Measurements from ENCODE around the gene PDXK.
A peak's percentile ranks its signal among the peaks of the same experiment; 100 is the strongest.

PDXK gene

DNA sequence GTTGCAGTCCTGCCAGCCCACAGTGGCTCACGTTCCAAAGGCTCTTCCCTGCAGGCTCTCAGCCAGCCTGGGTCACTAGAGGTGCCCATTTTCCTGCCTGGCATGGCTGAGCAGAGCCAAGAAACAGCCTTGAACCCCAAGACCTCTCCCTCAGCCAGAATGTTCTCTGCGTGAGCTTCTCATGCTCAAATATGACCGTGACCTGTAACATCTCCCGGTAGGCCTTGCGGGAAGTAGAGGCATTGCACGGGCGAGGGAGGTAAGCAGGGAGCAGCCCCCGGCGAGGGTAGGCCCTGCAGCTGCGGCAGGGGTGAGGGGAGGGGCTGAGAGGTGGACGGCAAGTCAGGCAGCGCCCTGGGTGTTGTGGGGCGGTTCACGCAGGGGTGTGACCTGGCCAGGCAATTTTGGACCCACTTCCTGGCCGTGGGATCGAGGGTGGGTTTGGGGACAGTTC lies 90.4 kb downstream of the PDXK start:
- H3K36me3 Mint-ChIP-seq = no peaks in the 10 kb centered on the region
- no peaks in the 10 kb centered on the region for H3K9me3 Mint-ChIP-seq
- DNase-seq (ENCODE audit: low spot score in 2 of 2) = no peak
- H3K4me3 Mint-ChIP-seq = no peak overlapping the region
- H3K4me1 Mint-ChIP-seq = peaks cover 32% of the 10 kb centered on the region
- H3K27me3 Mint-ChIP-seq = peaks cover 16% of the 10 kb centered on the region
- no peak overlapping the region for H3K27ac Mint-ChIP-seq
- ATAC-seq (ENCODE audit: low read depth) = no peak

GRCh38 chr21:43809853-43810504 lies 91.0 kb downstream of the PDXK start:
- ATAC-seq (ENCODE audit: low read depth) = no peak
- Mint-ChIP-seq H3K9me3 (no peaks in the 10 kb centered on the region), H3K27ac (no peak overlapping the region), H3K4me3 (no peak overlapping the region), H3K36me3 (peaks cover 3% of the 10 kb centered on the region), H3K27me3 (peaks cover 21% of the 10 kb centered on the region), H3K4me1 (peaks cover 36% of the 10 kb centered on the region)
- DNase-seq (ENCODE audit: low spot score in 2 of 2) = no peak

- Mint-ChIP-seq H3K4me3 (peak overlapping the region; percentile 39), H3K27ac (peak overlapping the region; percentile 70), H3K36me3 (peaks cover 3% of the 10 kb centered on the region), H3K9me3 (no peaks in the 10 kb centered on the region), H3K4me1 (peaks cover 32% of the 10 kb centered on the region), H3K27me3 (peaks cover 21% of the 10 kb centered on the region)
- DNase-seq (ENCODE audit: low spot score in 2 of 2) (peak; percentile 91 to 98), ATAC-seq (ENCODE audit: low read depth) (peak; percentile 86)
Measured at GRCh38 chr21:43810505-43811261, 91.8 kb downstream of the PDXK start.

DNA sequence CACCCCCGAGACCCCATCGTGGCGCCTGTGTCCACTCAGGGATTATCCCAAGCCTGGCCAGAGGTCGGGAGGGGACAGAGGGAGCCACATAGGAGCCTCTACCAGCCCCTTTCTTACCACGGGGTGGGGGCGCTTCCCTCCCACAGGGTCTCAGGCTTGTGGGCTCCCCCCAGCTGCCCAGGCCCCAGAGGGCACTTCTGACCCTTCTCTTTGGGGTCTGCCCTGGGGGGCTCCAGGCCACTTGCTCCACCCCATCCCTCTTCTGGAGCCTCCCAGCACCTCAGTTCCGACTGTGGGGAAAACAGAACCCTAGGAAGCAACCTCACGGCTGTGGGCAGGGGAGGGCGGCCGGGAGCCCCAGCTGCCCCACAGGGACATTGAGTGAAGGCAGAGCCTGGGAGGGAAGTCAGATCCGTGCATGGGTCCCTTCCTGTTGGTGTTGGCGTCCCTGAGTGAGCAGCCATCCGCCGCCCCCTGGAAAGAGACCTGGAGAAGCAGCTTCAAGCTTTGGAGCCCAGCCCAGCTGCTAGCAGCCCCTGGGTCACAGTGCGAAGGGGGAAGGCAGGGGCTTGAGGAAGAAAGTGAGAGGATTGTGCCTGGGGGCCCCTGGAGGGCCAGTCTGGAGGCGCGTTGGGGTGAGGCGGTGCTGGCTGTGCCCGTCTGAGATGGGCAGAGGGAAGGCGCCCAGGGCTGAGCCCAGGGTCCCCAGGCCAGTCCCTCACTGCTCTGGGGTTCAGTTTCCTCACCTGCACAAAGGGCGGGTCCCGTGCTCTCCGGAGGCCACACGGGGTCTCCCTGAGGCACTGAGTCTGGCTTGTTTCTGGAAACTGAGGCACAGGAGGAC lies 92.6 kb downstream of the PDXK start:
- peaks cover 3% of the 10 kb centered on the region for H3K36me3 Mint-ChIP-seq
- no peak overlapping the region for H3K27ac Mint-ChIP-seq
- peaks cover 23% of the 10 kb centered on the region for H3K27me3 Mint-ChIP-seq
- no peaks in the 10 kb centered on the region for H3K9me3 Mint-ChIP-seq
- ATAC-seq (ENCODE audit: low read depth) = no peak
- no peak overlapping the region for H3K4me3 Mint-ChIP-seq
- peaks cover 24% of the 10 kb centered on the region for H3K4me1 Mint-ChIP-seq
- no peak for DNase-seq (ENCODE audit: low spot score in 2 of 2)

All from memory B cell (primary cell).